ENCODE results near the gene NUMA1. TPM values are rescaled to one million over a fixed set of nuclear protein-coding genes. Genes with fewer than 3 reads are reported as not detected.

The NUMA1 gene
- total RNA-seq, result 120 and 200 TPM in 2 replicates

GRCh38 chr11:72080326-72081183, at the start of gene NUMA1, which contains the start of gene LRRC51:
Gene NUMA1, minus strand, starts transcription at chr11:72080542. Its CDS starts 44,599 bp downstream, at chr11:72035943.
Gene LRRC51, plus strand, starts transcription at chr11:72080850. Its CDS starts 8,234 bp downstream, at chr11:72089084.
- DNase-seq (ENCODE audit: extremely low read depth, low read depth, low spot score), result peak; percentile 100

DNA sequence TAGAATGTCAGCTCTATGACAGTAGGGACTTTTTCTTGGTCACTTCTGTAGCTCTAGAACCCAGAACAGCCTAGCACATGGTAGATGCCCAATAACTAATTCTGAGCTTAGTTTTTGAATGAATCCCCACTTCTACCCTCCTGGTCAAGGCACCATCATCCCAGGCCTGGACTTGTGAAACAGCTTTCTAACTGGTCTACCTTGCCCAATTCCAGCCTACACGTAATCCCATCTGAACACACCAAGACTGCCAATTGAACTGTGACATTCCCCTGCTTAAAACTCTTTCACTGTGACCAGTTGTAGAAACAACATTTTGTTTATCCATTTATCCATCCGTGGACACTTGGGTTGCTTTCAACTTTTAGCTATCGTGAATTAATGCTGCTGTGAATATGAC, 49.0 kb upstream of the NUMA1 start:
- no peak for DNase-seq (ENCODE audit: extremely low read depth, low read depth, low spot score)

DNA sequence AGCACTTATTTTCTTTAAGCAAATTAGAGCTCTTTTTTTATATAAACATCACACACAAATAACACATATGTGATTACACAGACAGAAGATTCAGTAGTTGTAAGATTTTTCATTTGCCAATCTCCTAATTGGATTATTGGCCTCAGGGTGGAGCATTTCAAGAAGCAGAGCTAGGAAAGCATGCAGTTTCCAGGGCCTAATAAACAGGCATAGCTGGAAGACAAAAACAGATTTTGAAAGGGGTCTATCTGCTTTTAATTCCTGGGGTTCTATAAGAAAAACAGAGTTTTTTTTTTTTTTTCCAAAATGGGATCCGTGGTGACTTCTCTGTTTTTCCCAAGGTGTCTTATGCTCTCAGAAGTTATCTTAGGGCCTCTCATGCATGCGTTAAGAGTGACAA, 47.6 kb upstream of the NUMA1 start:
- no peak for DNase-seq (ENCODE audit: extremely low read depth, low read depth, low spot score)

GRCh38 chr11:72125956-72126355, 45.6 kb upstream of the NUMA1 start:
- no peak for DNase-seq (ENCODE audit: extremely low read depth, low read depth, low spot score)

DNA sequence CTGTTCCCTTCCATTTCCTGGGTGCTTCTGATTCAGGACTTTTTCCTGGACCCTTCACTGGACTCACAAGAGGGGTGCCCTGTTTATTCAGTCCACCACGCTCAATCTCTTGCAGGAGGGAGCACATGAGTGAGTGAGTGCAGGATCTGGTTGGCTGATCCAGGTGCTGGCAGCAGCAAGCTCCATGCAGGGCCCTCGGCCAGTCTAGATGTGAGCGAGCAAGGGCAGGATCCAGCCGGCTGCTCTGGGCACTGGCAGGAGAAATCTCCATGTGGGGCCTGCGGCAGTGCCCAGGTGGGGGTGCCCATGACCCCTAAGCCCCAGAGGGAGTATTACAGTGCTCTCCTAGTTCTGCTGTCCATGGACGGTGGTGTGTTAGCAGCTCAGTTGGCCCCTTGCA, 43.7 kb upstream of the NUMA1 start:
- no peak for DNase-seq (ENCODE audit: extremely low read depth, low read depth, low spot score)

DNA sequence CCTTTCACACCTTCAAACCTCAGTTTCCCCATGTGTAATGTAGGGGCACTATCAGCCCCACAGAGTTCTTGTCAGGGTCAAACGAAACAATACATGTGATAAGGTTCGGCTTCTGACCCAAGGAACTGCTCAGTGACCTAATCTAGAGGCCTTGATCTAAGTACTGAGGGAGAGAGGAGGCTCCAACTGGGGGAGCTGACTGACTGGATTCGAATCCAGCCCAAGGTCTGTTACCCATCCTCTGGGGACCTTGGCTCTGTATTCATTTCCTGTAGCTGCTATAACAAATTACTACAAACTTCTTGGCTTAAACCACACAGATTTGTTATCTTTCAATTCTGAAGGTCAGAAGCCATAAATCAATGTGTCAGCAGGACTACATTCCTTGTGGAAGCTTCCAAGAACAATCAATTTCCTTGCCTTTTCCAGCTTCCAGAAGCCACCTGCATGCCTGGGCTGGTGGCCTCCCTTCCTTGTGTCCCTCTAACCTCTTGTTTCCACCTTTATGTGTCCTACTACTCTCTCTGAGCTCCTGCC, 42.8 kb upstream of the NUMA1 start:
- no peak for DNase-seq (ENCODE audit: extremely low read depth, low read depth, low spot score)

DNA sequence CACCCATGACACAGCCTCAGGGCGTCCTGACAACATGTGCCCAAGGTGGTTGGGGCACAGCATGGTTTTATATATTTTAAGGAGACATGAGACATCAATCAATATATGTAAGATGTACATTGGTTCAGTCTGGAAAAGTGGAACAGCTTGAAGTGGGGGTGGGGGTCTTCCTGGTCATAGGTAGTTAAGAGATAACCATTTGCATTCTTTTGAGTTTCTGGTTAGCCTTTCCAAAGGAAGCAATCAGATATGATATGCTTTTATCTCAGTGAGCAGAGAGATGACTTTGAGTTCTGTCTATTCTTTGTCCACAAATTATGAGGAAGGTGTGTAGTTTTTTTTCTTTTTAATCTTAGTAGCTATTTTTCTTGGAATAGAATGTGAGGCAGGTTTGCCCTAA, 42.3 kb upstream of the NUMA1 start:
- DNase-seq (ENCODE audit: extremely low read depth, low read depth, low spot score), result no peak

- no peak for DNase-seq (ENCODE audit: extremely low read depth, low read depth, low spot score)
Observed at GRCh38 chr11:72120930-72121329, 40.6 kb upstream of the NUMA1 start.

DNA sequence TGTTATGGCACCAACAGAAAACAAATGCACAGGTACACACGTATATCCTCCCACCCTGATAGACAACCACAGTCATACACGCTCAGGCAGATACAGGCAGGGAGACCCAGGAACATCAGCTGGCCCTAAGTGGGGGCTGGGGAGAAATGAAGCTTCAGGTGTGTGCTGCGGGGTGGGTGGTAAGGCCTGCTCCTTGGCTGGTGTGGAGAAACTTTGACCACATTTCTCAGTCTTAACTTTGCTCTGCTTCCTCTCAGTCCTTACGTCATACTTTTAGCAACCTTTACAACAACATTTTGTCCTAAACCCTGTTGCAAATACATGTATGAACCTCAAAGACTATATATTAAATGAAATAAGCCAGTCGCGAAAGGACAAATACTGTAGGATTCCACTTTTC, 38.9 kb upstream of the NUMA1 start:
- DNase-seq (ENCODE audit: extremely low read depth, low read depth, low spot score), result no peak

DNA sequence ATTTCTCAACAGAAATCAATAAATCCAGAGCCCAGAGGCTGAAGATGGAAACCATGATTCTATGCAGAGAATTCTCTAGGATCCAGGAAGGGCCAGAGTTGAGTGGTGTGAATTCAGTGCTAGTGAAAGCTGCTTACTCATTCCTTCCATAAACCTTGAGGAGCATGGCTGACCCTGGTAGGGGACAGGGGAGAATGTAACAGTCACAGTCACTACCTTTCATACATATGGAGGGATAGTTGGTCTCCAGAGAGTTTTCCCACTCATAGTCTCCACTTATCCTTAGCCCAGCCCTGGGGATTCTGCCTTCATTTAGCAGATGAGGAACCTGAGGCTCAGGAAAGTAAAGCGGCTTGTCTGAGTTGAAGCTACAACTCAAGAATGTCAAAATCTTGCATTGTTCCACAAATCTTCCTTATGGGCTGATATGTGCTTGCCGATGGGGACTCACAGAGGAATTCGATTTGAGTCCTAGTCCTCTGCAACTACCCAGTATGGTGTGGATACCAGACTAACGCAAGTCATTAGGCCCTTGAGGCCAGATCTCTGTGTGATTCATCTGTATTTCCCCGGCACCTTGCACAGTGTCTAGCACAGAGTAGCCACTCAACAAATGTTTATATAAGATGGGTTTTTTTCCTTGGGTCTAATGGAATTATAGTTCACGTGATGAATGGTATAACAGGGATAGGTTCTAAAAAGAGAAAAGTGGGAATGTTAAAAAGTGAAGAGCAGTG, 35.8 kb upstream of the NUMA1 start:
- DNase-seq (ENCODE audit: extremely low read depth, low read depth, low spot score), result no peak

DNA sequence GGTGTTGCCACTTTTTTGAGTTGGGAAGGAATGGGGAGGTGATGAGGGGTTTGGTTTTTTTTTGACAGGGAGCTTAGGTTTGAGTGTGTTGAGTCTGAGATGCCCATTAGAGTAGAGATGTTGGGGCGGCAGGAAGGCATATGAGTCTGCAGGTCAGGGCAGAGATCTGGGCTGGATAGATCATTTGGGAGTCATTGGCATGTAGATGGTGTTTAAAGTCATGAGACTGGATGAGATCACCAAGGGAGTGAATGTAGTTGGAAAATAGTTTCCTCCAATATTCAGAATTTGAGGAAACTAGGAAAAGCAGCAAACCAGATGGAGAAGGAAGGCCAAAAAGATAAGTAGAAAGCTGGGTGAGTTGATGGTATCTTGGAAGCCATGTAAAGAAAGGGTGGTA, 34.2 kb upstream of the NUMA1 start:
- DNase-seq (ENCODE audit: extremely low read depth, low read depth, low spot score), result no peak

GRCh38 chr11:72112978-72113808, 32.9 kb upstream of the NUMA1 start:
- no peak for DNase-seq (ENCODE audit: extremely low read depth, low read depth, low spot score)

DNA sequence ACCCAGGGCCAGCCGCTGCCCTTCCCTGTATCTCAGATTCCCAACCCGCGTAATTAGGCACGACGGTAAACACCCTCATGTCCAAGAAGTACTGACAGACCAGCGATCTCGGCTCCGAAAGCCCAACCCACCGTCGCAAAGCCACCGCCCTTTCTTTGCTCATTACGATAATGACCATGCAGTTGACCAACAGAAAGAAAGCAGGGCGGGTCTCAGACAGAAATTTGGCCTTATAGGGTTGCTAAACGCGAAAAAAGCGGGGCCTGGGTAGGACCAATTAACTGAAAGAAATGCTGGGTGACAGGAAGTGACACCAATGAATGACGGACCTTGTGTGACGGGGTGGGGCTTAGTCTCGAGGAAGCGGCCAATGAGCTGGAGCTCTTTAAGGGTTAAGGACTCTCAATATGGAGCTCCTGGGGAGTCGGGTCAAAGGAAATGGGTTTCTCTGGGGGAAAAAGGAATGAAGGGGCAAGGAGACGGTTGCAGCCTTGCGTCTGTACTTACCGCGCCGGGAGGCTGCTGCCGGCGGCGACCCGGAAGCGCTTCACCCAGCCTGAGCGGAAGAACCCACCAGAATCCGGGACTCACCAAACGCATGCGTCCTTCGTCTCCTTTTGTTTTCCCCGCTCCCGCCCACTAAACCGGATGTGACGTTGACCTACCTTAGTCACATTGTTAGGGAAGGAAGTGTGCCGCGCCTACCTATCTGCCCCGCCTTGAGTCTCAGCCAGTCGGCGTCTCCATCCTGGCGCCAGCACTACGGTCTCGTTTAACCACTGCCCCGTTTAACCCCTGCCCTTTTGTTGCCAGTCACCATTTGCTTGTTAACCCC, 32.0 kb upstream of the NUMA1 start, which contains the start of gene ANAPC15:
ANAPC15 (minus strand) TSS at position 553 of the 835 bp plus-strand sequence. CDS start 1,419 bp downstream, outside the sequence.
- DNase-seq (ENCODE audit: extremely low read depth, low read depth, low spot score), result peak; percentile 100

DNA sequence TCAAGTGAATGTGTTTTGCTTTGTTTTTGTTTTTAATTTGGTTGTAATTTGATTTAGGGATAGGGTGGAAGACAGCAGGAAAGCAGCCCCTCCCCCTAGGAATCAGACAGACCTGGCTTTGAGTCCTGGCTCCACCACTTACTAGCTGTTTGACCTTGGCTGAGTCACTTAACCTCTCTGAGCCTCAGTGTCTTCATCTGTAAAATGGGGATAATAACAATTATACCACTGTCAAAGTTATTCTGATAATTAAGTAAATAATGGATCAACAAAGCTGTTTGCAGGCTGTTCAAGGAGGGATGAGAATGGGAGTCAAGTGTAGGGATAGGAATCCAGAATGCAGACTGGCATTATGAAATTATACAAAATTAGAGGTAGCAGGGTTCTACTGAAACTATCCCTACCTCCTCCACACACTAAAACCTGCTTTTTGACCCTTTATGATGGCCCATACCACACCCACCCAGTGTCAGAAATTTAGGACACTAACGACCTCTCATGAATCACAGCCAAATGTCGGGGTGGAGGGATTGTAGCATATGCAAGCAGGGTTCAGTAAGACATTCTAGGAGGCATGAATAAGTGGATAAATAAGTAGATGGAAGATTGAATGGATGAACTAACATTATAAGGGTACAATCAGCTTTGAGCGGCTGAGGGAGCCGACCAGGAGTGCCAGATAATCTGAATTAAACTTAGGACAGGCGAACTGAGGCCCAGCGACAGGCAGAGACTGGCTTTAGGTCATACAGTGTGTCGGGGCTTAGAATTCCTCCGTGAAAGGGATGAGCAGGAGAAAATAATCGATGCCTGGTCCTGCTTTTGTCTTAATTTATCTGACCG, 31.2 kb upstream of the NUMA1 start:
- no peak for DNase-seq (ENCODE audit: extremely low read depth, low read depth, low spot score)

GRCh38 chr11:72105888-72106287, 25.5 kb upstream of the NUMA1 start, which contains the start of gene TOMT:
Gene TOMT, plus strand, starts transcription at chr11:72105924. Its CDS starts 28 bp downstream, at chr11:72105952.
- DNase-seq (ENCODE audit: extremely low read depth, low read depth, low spot score), result no peak

GRCh38 chr11:72103754-72104167, 23.4 kb upstream of the NUMA1 start:
- DNase-seq (ENCODE audit: extremely low read depth, low read depth, low spot score), result no peak

DNA sequence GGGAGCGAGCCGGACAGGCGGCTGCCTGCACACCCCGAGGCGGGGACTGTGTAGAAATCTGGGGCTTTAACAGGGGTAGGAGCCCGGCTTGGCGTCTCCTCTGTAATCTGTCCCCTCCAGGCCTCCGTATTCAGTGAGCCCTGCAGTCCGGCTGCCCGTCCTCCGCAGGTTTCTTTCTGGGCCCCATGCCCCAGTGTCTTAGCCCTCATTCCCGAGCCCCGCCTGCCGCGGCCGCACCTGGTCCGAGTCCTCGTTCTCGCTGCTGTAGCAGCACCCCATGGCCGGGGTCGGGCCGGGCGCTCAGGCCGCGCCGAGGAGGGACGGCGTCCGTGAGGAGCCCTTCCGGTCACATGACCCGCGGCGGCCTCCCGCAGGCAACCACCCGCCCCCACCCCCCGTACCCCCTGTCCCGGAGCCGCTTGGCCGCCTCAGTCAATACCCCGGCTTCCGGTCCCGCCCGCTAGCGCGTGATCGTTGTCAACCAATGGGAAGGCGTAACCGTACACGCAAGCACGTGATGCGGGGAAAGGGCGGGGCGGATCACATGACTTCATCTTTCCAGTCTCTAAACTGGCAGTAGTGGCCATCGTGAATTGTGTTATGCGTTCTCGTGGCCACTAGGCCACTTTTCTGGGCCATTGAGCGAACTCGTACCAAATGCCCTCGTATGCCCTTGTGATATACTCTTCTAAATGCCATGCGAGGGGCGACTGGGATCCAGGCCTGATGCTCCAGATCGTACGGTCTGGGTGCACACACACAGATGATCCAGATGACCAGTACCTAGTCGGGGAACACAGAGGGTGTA, 22.8 kb upstream of the NUMA1 start, which contains the start of gene LAMTOR1:
LAMTOR1 (minus strand) TSS at position 352 of the 808 bp plus-strand sequence; CDS start at position 279, 73 bp downstream.
- peak; percentile 96 for DNase-seq (ENCODE audit: extremely low read depth, low read depth, low spot score)

DNA sequence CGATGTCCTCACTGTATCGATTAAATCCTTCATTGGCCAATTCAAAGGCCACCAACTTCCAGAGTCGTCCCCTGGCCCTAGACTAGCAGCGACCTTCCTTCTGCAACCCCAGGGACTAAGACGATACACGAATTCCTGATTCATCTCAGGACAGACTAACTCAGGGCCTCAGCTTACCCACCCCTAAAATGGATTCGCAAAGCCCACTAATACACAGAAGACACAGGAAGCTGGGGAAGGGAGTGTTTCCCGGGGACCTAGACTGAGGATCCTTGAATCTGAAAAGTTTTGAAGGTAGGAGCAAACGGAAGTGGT, 22.2 kb upstream of the NUMA1 start:
- DNase-seq (ENCODE audit: extremely low read depth, low read depth, low spot score), result no peak
